MCF 10A (cell line): ENCODE results near the gene GEMIN2. TPM values are rescaled to one million over a fixed set of nuclear protein-coding genes. Genes with fewer than 3 reads are reported as not detected.

Source experiments
- BruUV-seq: library from RNA; stranded (reverse); fragments of 400-500 nt; replicated peaks from 2 replicates; lab custom pipeline; 2021; lab: Mats Ljungman, UMichigan
- CTCF ChIA-PET: fragments of 300-600 bp; sonication (Branson Sonifier 250); formaldehyde crosslinking; extraction: SDS; loops from one replicate; lab custom pipeline; 2021; ENCODE audit warnings: antibody characterized with exemption, inconsistent platforms; lab: Yijun Ruan, JAX
- POLR2A ChIA-PET: fragments of 300-600, 350-650 bp; sonication (Branson Sonifier 250); formaldehyde crosslinking; extraction: SDS; loops from one replicate; lab custom pipeline; 2020; ENCODE audit warnings: antibody characterized with exemption, inconsistent platforms; lab: Yijun Ruan, JAX
- DNase-seq: peaks from one replicate; pipeline ENCODE4 v3.0.0-alpha.2; 2018; ENCODE audit not compliant: unreplicated experiment
- H3K27ac Mint-ChIP-seq: one replicate; pipeline ENCODE4 v1.8.0; 2022; ENCODE audit warnings: mild to moderate bottlenecking, low read depth, mixed read lengths; ENCODE audit not compliant: unreplicated experiment
- H3K27me3 Mint-ChIP-seq: one replicate; pipeline ENCODE4 v1.8.0; 2022; ENCODE audit warnings: mixed read lengths; ENCODE audit not compliant: insufficient read depth, unreplicated experiment
- H3K36me3 Mint-ChIP-seq: one replicate; pipeline ENCODE4 v1.8.0; 2022; ENCODE audit warnings: mild to moderate bottlenecking, moderate library complexity, mixed read lengths; ENCODE audit not compliant: insufficient read depth, unreplicated experiment
- H3K4me1 Mint-ChIP-seq: one replicate; pipeline ENCODE4 v1.8.0; 2022; ENCODE audit warnings: mixed read lengths; ENCODE audit not compliant: insufficient read depth, unreplicated experiment
- H3K4me3 Mint-ChIP-seq: one replicate; pipeline ENCODE4 v1.8.0; 2022; ENCODE audit warnings: mild to moderate bottlenecking, moderate library complexity, mixed read lengths; ENCODE audit not compliant: unreplicated experiment
- H3K9me3 Mint-ChIP-seq: one replicate; pipeline ENCODE4 v1.8.0; 2022; ENCODE audit warnings: mixed read lengths; ENCODE audit not compliant: unreplicated experiment
- CTCF ChIP-seq: fragments of 200-600 bp; IDR thresholded peaks from one replicate; pipeline ENCODE4 v1.8.0; 2022; ENCODE audit warnings: antibody characterized with exemption, mild to moderate bottlenecking; ENCODE audit not compliant: unreplicated experiment
- intact Hi-C: fragments of 100-400 bp; cut with micrococcal nuclease; formaldehyde crosslinking; loops from 2 replicates; pipeline ENCODE4 v1.14.1; 2022
- total RNA-seq: library from RNA; stranded (reverse); gene quantifications from 2 replicates; pipeline ENCODE4 v1.2.3, GENCODE V29; 2022

GEMIN2 gene
- total RNA-seq, 1 experiment from 2014 or later = 23.4 TPM

DNA sequence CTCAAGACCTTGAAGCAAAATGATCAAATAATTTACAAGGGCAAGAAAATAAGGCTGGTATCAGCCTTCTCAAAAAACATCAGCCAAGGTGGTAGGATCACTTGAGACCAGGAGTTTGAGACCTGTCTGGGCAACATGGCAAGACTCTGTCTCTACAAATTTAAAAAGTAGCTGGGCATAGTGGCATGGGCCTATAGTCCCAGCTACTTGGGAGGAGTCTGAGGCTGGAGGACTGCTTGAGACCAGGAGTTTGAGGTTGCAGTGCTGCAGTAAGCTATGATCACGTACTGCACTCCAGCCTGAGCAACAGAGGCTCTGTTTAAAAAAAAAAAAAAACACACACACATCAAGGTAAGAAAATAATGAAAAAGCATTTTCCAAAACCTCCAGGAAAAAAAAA is 33.2 kb upstream of the GEMIN2 start:
- no peak for TF ChIP-seq CTCF
- DNase-seq = no peak
- no TSS peak for BruUV-seq
- Mint-ChIP-seq H3K9me3 (no peaks in the 10 kb centered on the region), H3K4me1 (no peaks in the 10 kb centered on the region), H3K27ac (no peak overlapping the region), H3K27me3 (no peaks in the 10 kb centered on the region), H3K4me3 (no peak overlapping the region), H3K36me3 (peaks cover 85% of the 10 kb centered on the region)
- ChIA-PET POLR2A (no interaction called here), CTCF (interaction anchor here (0.6 to 0.7 kb wide), 2 partner anchors 16 to 228 kb away, joined by 3 to 4 read pairs; no protein-coding TSS in a partner anchor)
- intact Hi-C loops = no loop called here

DNA sequence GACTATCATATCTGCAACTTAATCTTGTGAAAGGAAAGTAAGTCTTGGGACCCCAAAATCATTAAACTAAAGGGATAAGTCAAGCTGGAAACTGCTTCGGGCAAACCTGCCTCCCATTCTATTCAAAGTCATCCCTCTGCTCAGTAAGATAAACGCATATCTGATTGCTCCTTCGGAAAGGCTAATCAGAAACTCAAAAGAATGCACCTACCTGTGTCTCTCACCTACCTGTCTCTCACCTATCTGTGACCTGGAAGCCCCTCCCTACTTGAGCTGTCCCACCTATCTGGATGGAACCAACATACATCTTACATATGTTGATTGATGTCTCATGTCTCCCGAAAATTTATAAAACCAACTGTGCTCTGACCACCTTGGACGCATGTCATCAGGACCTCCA is 31.0 kb upstream of the GEMIN2 start:
- H3K27ac Mint-ChIP-seq = no peak overlapping the region
- H3K4me1 Mint-ChIP-seq = no peaks in the 10 kb centered on the region
- peaks cover 74% of the 10 kb centered on the region for H3K36me3 Mint-ChIP-seq
- no peak for DNase-seq
- no peak overlapping the region for H3K4me3 Mint-ChIP-seq
- CTCF ChIA-PET = no interaction called here
- no peaks in the 10 kb centered on the region for H3K27me3 Mint-ChIP-seq
- POLR2A ChIA-PET = no interaction called here
- no peak for TF ChIP-seq CTCF
- BruUV-seq = no TSS peak
- H3K9me3 Mint-ChIP-seq = no peaks in the 10 kb centered on the region
- intact Hi-C loops = no loop called here

DNA sequence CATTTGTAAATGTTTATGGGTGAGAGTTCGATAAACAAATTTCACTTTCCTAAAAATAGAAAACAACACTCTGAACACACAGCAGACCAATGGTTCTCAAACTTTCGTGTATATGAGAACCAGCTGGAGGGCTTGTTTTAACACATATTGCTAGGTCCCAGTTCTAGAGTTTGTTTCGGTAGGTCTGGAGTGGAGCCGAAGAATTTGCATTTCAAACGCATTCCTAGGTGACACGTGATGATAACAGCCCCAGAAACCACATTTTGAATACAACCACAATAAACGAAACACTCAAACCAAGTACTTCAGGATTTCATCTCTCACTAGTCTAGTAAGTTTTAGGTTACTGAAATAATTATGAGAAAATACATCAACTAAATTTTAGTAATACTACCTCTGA is 28.2 kb upstream of the GEMIN2 start:
- no peak for DNase-seq
- intact Hi-C loops = no loop called here
- H3K27ac Mint-ChIP-seq = no peak overlapping the region
- TF ChIP-seq CTCF = no peak
- H3K36me3 Mint-ChIP-seq = peaks cover 77% of the 10 kb centered on the region
- H3K9me3 Mint-ChIP-seq = no peaks in the 10 kb centered on the region
- H3K4me1 Mint-ChIP-seq = no peaks in the 10 kb centered on the region
- H3K27me3 Mint-ChIP-seq = no peaks in the 10 kb centered on the region
- CTCF ChIA-PET = no interaction called here
- BruUV-seq = no TSS peak
- POLR2A ChIA-PET = interaction anchor here (0.7 kb wide), 1 partner anchor 9 kb away, joined by 4 read pairs; no protein-coding TSS in a partner anchor
- H3K4me3 Mint-ChIP-seq = no peak overlapping the region

DNA sequence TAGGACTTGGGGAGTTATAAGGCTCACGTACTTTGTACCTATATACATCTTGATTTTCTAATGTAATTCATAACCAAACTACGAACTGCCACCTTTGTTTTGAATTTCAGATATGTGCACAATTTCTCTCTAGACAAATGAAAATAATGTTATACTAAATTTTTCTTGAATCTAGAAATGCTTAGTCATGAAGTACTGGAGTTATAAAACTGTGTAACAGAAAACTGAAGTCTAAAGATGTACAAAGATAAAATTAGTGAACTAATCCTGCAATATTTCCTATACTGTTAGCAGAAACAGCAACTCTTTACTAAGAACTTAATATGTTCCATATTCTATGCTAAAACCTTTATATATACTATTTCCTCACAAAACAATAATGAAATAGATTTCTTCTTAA is 26.6 kb upstream of the GEMIN2 start:
- peaks cover 80% of the 10 kb centered on the region for H3K36me3 Mint-ChIP-seq
- H3K4me1 Mint-ChIP-seq = no peaks in the 10 kb centered on the region
- BruUV-seq = no TSS peak
- H3K27me3 Mint-ChIP-seq = no peaks in the 10 kb centered on the region
- no peak for TF ChIP-seq CTCF
- POLR2A ChIA-PET = no interaction called here
- CTCF ChIA-PET = no interaction called here
- H3K4me3 Mint-ChIP-seq = no peak overlapping the region
- no peak for DNase-seq
- no peaks in the 10 kb centered on the region for H3K9me3 Mint-ChIP-seq
- no peak overlapping the region for H3K27ac Mint-ChIP-seq
- intact Hi-C loops = no loop called here
